ENCODE data around the gene WIPF2.

WIPF2 gene

GRCh38 chr17:40327735-40328385 lies 108.8 kb downstream of the WIPF2 start:
- no peak for DNase-seq

- DNase-seq: no peak
These were observed 109.3 kb downstream of the WIPF2 start for GRCh38 chr17:40328386-40328766.

GRCh38 chr17:40329839-40330794 lies 111.0 kb downstream of the WIPF2 start:
- peak; percentile 37 to 52 for DNase-seq

GRCh38 chr17:40330850-40331470 lies 111.9 kb downstream of the WIPF2 start:
- no peak for DNase-seq

- peak; percentile 30 to 61 for DNase-seq
These were observed 112.9 kb downstream of the WIPF2 start for GRCh38 chr17:40331743-40332641.

All from SHP77 (cell line).